ENCODE measurements around the gene C2CD3. TPM values are rescaled to one million over a fixed set of nuclear protein-coding genes. Genes with fewer than 3 reads are reported as not detected.

Gene C2CD3
- total RNA-seq, 1 experiment from 2014 or later = 22.0 TPM

DNA sequence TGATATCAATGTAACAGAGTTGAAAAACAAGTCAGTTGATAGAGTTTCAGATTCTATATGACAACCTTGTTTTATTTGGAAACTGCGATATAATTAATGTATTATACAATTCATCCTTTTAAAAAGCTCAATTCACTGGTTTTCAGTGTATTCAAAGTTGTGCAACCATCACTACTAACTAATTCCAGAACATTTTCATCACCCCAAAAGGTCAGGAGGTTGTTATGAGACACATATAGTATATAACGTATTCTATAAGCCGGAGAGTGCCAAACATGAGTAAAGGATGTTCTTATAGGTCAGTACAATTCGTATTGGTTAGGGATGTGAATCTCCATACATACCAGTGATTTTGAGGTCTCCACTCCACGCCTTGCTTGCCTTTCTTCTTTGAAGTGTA, 121.8 kb downstream of the C2CD3 start:
- Mint-ChIP-seq H3K4me1 (peaks cover 6 to 12% of the 10 kb centered on the region in 2 experiments), H3K9me3 (no peaks in the 10 kb centered on the region), H3K27ac (no peak overlapping the region), H3K4me3 (no peak overlapping the region), H3K36me3 (ENCODE audit: insufficient read depth in 1 of 3, low read depth in 3 of 3) (peaks cover 0 to 9% (median 0%) of the 10 kb centered on the region in 3 experiments; a peak in 4 of 7 replicates), H3K27me3 (ENCODE audit: low read depth) (no peaks in the 10 kb centered on the region)
- Histone ChIP-seq H2BK12ac (ENCODE audit: insufficient read length, low read depth, low read length) (no peak overlapping the region), H2AK5ac (ENCODE audit: insufficient read length, low read length) (no peak overlapping the region), H3K56ac (ENCODE audit: insufficient read length, low read depth, low read length) (no peak overlapping the region), H3K79me2 (ENCODE audit: insufficient read depth, low read length) (no peaks in the 10 kb centered on the region), H3K18ac (ENCODE audit: insufficient read length, low read depth, low read length) (no peak overlapping the region), H3K27ac (ENCODE audit: insufficient read length, low read depth, low read length) (no peak overlapping the region), H3K4ac (ENCODE audit: low read depth, low read length) (no peak overlapping the region), H3K27me3 (ENCODE audit: insufficient read depth, low read length) (no peaks in the 10 kb centered on the region), H3K9ac (ENCODE audit: extremely low read depth, insufficient read length, low read length) (no peak overlapping the region), H3K9me3 (ENCODE audit: control insufficient read depth, low read depth, low read length) (no peaks in the 10 kb centered on the region), H3K23me2 (ENCODE audit: insufficient read length, low read depth, low read length, poor library complexity, severe bottlenecking) (no peaks in the 10 kb centered on the region), H3K4me1 (ENCODE audit: insufficient read depth, low read length) (no peaks in the 10 kb centered on the region; the same call in 1 of the 2 replicates), H3K79me1 (ENCODE audit: insufficient read depth, low read depth, low read length, poor library complexity, severe bottlenecking) (no peaks in the 10 kb centered on the region), H4K5ac (ENCODE audit: insufficient read length, low read depth, low read length) (no peak overlapping the region), H2BK120ac (ENCODE audit: low read depth, low read length, poor library complexity, severe bottlenecking) (no peak overlapping the region), H3K4me2 (ENCODE audit: insufficient read depth, insufficient read length, low read length) (no peak overlapping the region), H4K8ac (replicated peaks; ENCODE audit: insufficient read length, low read depth, low read length) (no peak overlapping the region), H2BK15ac (ENCODE audit: low read depth, low read length) (no peak overlapping the region), H3K14ac (ENCODE audit: insufficient read depth, low read length) (no peak overlapping the region), H4K20me1 (ENCODE audit: control insufficient read depth, insufficient read depth, insufficient read length) (no peaks in the 10 kb centered on the region), H3T11ph (ENCODE audit: low read length) (no peak overlapping the region), H3K23ac (ENCODE audit: insufficient read length, low read depth, low read length) (no peak overlapping the region), H2AFZ (ENCODE audit: low read length) (no peak overlapping the region), H2BK20ac (ENCODE audit: low read depth, low read length, poor library complexity, severe bottlenecking) (no peak overlapping the region), H4K91ac (ENCODE audit: insufficient read length, low read depth, low read length) (no peak overlapping the region), H2BK5ac (ENCODE audit: insufficient read length, low read length) (no peak overlapping the region)
- TF ChIP-seq, protein P1, sequence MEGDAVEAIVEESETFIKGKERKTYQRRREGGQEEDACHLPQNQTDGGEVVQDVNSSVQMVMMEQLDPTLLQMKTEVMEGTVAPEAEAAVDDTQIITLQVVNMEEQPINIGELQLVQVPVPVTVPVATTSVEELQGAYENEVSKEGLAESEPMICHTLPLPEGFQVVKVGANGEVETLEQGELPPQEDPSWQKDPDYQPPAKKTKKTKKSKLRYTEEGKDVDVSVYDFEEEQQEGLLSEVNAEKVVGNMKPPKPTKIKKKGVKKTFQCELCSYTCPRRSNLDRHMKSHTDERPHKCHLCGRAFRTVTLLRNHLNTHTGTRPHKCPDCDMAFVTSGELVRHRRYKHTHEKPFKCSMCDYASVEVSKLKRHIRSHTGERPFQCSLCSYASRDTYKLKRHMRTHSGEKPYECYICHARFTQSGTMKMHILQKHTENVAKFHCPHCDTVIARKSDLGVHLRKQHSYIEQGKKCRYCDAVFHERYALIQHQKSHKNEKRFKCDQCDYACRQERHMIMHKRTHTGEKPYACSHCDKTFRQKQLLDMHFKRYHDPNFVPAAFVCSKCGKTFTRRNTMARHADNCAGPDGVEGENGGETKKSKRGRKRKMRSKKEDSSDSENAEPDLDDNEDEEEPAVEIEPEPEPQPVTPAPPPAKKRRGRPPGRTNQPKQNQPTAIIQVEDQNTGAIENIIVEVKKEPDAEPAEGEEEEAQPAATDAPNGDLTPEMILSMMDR (conservative IDR thresholded peaks at IDR 0.05) = no peak
- WGBS (ENCODE audit: extremely low coverage, insufficient read length, low lambda C conversion rate) = no CpG with 5 or more reads among the region's 5 CpGs
- no peak for DNase-seq

All from H9 (cell line).